ENCODE measurements around the gene TFE3. TPM values are rescaled to one million over a fixed set of nuclear protein-coding genes. Genes with fewer than 3 reads are reported as not detected.

The TFE3 gene
- total RNA-seq, 1 experiment from 2014 or later, result 59.8 TPM

DNA sequence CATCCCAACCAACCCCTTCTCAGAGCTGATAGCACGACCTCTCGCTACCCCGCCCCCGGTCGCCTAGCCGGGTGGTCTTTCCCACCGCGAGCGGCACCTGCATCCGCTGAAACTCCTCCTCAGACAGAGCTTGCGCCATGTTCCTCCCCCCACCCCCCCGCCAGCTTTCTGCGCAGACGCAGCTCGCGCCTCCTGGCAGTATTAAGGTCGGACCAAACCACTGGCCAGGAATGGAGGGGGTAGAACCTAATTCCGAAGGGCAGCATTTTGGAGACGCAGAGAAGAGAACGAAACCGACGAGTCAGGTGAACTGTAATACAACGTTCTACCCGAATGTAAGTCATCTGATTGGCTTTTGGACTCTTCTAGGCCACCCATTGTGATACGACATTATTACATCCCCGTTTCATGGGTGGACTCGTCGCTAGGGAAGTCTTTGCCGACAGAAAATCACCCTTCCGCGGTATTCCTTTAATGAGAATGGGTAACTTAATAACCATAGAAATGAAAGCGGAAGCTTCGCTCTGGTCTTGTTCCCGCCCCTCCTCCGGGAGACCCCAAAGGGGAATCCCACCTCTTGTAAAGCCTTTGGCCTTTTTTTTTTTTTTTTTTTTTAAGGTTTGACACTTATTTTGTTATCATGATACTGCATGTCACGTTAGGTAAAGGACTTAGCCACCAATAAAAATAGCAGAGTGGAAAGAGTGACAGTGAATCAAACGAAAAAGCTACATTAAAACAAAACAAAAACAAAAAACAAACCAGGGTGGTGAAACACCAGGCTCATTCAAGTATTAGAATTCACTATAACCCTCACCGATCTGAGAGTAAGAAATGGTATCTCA is 40.8 kb downstream of the TFE3 start, which contains the start of gene GRIPAP1:
Gene GRIPAP1, minus strand, starts transcription at position 174 of the 845 bp plus-strand sequence. Its CDS starts 35 bp downstream, at position 139.
- Histone ChIP-seq H3K4me1 (ENCODE audit: insufficient read depth, low read length) (no peaks in the 10 kb centered on the region), H3K79me1 (ENCODE audit: insufficient read depth, low read depth, low read length, poor library complexity, severe bottlenecking) (peaks cover 2% of the 10 kb centered on the region), H4K5ac (ENCODE audit: insufficient read length, low read depth, low read length) (peak within 1 kb of the TSS; percentile 98), H3K14ac (ENCODE audit: insufficient read depth, low read length) (peak within 1 kb of the TSS; percentile 88), H3K56ac (ENCODE audit: insufficient read length, low read depth, low read length) (peak within 1 kb of the TSS; percentile 76), H2AFZ (ENCODE audit: low read length) (no peak within 1 kb of the TSS), H2AK5ac (ENCODE audit: insufficient read length, low read length) (no peak within 1 kb of the TSS), H2BK120ac (ENCODE audit: low read depth, low read length, poor library complexity, severe bottlenecking) (no peak within 1 kb of the TSS), H3K79me2 (ENCODE audit: insufficient read depth, low read length) (peaks cover 2% of the 10 kb centered on the region; the same call in 1 of the 2 replicates), H4K20me1 (ENCODE audit: control insufficient read depth, insufficient read depth, insufficient read length) (peaks cover 2% of the 10 kb centered on the region), H4K91ac (ENCODE audit: insufficient read length, low read depth, low read length) (no peak within 1 kb of the TSS), H4K8ac (replicated peaks; ENCODE audit: insufficient read length, low read depth, low read length) (no peak within 1 kb of the TSS), H2BK5ac (ENCODE audit: insufficient read length, low read length) (peak within 1 kb of the TSS; percentile 99), H3K18ac (ENCODE audit: insufficient read length, low read depth, low read length) (peak within 1 kb of the TSS; percentile 99), H3T11ph (ENCODE audit: low read length) (no peak within 1 kb of the TSS), H3K27ac (ENCODE audit: insufficient read length, low read depth, low read length) (peak within 1 kb of the TSS; percentile 98), H2BK12ac (ENCODE audit: insufficient read length, low read depth, low read length) (peak within 1 kb of the TSS; percentile 99), H2BK15ac (ENCODE audit: low read depth, low read length) (no peak within 1 kb of the TSS), H3K23me2 (ENCODE audit: insufficient read length, low read depth, low read length, poor library complexity, severe bottlenecking) (no peaks in the 10 kb centered on the region), H2BK20ac (ENCODE audit: low read depth, low read length, poor library complexity, severe bottlenecking) (no peak within 1 kb of the TSS), H3K27me3 (ENCODE audit: insufficient read depth, low read length) (no peaks in the 10 kb centered on the region), H3K9ac (ENCODE audit: extremely low read depth, insufficient read length, low read length) (peak within 1 kb of the TSS; percentile 100), H3K4me2 (ENCODE audit: insufficient read depth, insufficient read length, low read length) (peak within 1 kb of the TSS; percentile 84), H3K23ac (ENCODE audit: insufficient read length, low read depth, low read length) (no peak within 1 kb of the TSS), H3K9me3 (ENCODE audit: control insufficient read depth, low read depth, low read length) (no peaks in the 10 kb centered on the region), H3K4ac (ENCODE audit: low read depth, low read length) (no peak within 1 kb of the TSS)
- peak within 1 kb of the TSS; percentile 98 to 99 (median 98) for H3K27ac Mint-ChIP-seq
- peaks cover 28 to 36% (median 34%) of the 10 kb centered on the region in 3 experiments; a peak in 6 of 7 replicates for H3K36me3 Mint-ChIP-seq (ENCODE audit: insufficient read depth in 1 of 3, low read depth in 3 of 3)
- no CpG with 5 or more reads among the region's 38 CpGs for WGBS (ENCODE audit: extremely low coverage, insufficient read length, low lambda C conversion rate)
- no peaks in the 10 kb centered on the region; the same call in 1 of the 2 replicates for H3K27me3 Mint-ChIP-seq (ENCODE audit: low read depth)
- H3K4me1 Mint-ChIP-seq, result peaks cover 0 to 13% of the 10 kb centered on the region in 2 experiments; a peak in 2 of 4 replicates
- H3K9me3 Mint-ChIP-seq, result peaks cover 54 to 72% of the 10 kb centered on the region in 2 experiments
- DNase-seq, result peak; percentile 82
- TF ChIP-seq, protein P1, sequence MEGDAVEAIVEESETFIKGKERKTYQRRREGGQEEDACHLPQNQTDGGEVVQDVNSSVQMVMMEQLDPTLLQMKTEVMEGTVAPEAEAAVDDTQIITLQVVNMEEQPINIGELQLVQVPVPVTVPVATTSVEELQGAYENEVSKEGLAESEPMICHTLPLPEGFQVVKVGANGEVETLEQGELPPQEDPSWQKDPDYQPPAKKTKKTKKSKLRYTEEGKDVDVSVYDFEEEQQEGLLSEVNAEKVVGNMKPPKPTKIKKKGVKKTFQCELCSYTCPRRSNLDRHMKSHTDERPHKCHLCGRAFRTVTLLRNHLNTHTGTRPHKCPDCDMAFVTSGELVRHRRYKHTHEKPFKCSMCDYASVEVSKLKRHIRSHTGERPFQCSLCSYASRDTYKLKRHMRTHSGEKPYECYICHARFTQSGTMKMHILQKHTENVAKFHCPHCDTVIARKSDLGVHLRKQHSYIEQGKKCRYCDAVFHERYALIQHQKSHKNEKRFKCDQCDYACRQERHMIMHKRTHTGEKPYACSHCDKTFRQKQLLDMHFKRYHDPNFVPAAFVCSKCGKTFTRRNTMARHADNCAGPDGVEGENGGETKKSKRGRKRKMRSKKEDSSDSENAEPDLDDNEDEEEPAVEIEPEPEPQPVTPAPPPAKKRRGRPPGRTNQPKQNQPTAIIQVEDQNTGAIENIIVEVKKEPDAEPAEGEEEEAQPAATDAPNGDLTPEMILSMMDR (conservative IDR thresholded peaks at IDR 0.05), result no peak
- peak within 1 kb of the TSS; percentile 96 to 98 for H3K4me3 Mint-ChIP-seq

Measured in H9 (cell line).